OCI-LY7 (cell line): ENCODE results near the gene A2ML1.
"Not testable (repeated sequence)": the region's sequence is repeated elsewhere in the genome, so short reads cannot be mapped to it uniquely, and the experiment has no call there.

Experiments
- EZH2phosphoT487 ChIP-seq: fragments of 200-600 bp; sonication (generic); IDR thresholded peaks from 2 replicates; pipeline ENCODE4 v1.6.1; 2018; ENCODE audit warnings: low read depth, borderline replicate concordance, mild to moderate bottlenecking, mixed run types, antibody characterized with exemption, low read length, moderate library complexity, mixed read lengths
- TF ChIP-seq, protein P1 (sequence below): fragments of 200-600 bp; sonication (generic); conservative IDR thresholded peaks from 2 replicates; pipeline ENCODE4 v1.5.1; 2014; ENCODE audit warnings: mild to moderate bottlenecking, antibody characterized with exemption, low read length, moderate library complexity, mixed read lengths

DNA sequence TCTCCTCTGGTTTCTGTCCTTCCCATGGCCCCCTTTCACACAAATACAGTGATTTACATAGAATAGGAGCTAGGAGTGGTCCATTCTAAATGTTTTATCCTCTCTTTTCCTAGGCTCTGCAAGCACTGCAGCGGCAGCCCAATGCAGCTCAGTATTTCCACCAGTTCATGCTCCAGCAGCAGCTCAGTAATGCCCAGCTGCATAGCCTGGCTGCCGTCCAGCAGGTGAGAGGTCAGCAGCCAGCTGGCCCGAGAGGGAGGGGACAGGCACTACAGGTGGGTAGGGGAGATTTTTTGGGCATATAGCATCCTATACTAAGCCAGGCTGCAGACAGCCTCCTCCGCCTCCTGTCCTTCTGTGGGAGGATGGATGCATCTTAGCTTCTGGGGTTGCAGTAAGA is 97.2 kb downstream of the A2ML1 start:
- TF ChIP-seq EZH2phosphoT487, result not testable (repeated sequence)
- TF ChIP-seq, protein P1, sequence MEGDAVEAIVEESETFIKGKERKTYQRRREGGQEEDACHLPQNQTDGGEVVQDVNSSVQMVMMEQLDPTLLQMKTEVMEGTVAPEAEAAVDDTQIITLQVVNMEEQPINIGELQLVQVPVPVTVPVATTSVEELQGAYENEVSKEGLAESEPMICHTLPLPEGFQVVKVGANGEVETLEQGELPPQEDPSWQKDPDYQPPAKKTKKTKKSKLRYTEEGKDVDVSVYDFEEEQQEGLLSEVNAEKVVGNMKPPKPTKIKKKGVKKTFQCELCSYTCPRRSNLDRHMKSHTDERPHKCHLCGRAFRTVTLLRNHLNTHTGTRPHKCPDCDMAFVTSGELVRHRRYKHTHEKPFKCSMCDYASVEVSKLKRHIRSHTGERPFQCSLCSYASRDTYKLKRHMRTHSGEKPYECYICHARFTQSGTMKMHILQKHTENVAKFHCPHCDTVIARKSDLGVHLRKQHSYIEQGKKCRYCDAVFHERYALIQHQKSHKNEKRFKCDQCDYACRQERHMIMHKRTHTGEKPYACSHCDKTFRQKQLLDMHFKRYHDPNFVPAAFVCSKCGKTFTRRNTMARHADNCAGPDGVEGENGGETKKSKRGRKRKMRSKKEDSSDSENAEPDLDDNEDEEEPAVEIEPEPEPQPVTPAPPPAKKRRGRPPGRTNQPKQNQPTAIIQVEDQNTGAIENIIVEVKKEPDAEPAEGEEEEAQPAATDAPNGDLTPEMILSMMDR, result not testable (repeated sequence)
